Dermis blood vessel endothelial cell (primary cell): ENCODE measurements around the gene JOSD1. TPM values are rescaled to one million over a fixed set of nuclear protein-coding genes. Genes with fewer than 3 reads are reported as not detected.

ENCODE experiments used
- DNase-seq: peaks from one replicate; pipeline ENCODE4 v3.0.0; 2010
- total RNA-seq: library from RNA; depleted of rRNA; stranded (reverse); fragments of >200 nt; gene quantifications from 2 replicates; pipeline ENCODE4 v1.2.3, GENCODE V29; 2014

JOSD1 gene
- total RNA-seq, 1 donor from 2014 or later, result 98.4 TPM

- DNase-seq, result no peak
These were observed 11.9 kb upstream of the JOSD1 start for GRCh38 chr22:38712486-38713207.

GRCh38 chr22:38710866-38711265 is 10.1 kb upstream of the JOSD1 start:
- no peak for DNase-seq

DNA sequence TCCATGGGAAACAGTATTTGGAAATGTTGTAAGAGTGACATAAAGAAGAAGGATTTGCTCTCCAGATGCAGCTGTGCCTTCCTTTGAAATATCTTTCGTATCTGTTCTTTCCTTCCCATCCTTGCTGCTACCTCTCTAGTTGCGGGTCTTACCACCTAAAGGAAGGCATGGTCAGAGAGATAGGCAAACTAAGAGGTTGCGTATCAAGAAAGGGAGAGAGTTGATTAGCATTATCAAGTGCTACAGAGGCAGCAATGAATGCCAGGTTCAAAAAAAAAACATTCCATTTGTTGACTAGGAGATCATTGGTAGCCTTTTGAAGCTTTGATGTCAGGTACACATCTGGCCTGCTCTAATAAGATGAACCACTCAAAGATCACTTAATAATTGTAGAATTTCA is 9.6 kb upstream of the JOSD1 start:
- no peak for DNase-seq

DNA sequence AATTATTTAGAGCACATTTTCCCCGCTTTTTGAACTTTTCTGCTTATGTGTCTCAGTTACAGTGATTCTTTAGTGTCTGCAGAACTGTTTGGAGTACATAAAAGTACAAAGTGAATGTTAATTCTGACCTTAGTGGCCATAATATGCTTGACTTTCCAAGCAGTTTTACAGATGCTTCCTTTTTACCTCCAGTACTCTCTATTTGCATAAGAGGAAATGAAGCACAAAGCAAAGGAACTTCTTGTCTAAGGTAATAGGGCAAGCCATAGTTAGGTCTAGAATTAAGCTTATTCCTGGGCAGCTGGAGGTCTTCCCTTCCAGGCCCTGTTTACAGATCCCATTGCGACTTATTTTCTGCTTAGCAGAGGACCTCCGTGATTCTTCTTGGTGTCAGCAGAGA is 8.6 kb upstream of the JOSD1 start:
- peak; percentile 56 for DNase-seq

DNA sequence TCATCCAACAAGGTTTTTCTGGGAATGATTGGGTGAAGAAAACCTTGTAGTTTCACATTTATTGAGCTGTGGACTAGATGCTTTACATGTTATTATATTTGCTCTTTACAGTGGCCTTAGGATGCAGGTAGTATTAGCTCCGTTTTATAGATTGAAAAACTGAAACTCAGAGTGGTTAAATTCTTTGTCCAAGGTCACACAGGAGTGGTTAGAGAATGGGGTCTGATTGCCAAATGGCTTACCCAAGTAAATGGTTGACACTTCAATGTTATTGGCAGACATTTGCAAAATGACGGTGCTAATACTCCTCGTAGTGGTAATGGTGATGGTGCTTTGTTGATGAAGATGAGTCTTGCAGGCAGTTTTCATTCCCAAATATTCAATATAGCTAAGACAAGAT is 7.2 kb upstream of the JOSD1 start:
- no peak for DNase-seq

- DNase-seq, result no peak
These were observed 6.6 kb upstream of the JOSD1 start for GRCh38 chr22:38707346-38707745.

DNA sequence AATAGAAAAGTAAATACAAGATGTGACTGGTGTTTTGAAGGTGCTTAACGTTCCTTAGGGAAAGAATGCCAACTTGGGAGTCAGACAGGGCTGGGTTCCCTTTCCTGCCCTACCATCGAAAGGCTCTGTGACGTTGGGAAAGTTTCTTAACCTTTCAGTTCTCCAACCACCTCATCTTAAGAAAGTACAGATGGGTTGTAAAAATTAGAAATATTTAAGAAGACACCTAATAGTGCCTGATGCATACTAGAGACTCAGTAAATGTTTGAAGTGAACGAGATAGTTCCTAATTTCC is 6.1 kb upstream of the JOSD1 start:
- no peak for DNase-seq

DNA sequence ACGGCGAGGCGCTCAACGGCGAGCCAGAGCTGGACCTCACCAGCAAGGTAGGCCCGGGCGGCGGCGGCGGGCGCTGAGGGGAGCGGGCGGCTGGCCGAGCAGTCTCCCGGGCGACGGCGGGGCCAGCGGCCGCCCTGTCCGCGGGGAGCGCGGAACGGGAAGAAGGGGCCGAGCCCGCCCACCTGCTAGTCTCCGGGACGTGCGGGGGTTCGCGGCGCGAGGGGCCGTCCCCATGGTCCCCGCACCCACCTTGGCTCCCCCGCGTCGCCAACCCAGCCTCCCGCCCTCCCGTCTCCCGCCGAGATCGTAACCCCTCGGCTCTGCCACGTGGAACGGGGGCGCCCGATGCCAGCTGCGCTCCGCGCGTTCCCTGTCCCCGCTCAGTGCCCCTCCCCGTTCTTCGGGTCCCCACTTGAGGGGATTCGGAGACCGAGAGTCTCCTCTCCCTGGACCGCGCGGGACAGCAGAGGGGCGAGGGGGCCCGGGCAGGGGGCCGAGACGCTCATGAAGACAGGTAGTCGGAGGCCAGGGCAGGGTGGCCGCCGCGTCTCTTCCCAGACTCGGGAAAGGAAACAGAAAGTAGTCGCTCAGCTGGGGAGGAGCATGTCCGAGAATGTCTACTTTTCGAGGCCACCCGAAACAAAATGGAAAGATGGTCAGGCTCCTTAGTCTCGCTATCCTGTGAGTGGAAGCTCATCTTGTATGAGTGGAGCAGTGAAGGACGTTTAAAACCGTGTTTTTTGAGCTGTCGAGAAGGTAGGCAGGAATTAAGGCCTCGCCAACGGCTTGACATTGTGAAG is 5.6 kb upstream of the JOSD1 start:
- DNase-seq, result peak; percentile 53

- peak; percentile 100 for DNase-seq
These were observed 4.7 kb upstream of the JOSD1 start, which contains the start of gene GTPBP1 for GRCh38 chr22:38705235-38706100. TSS of gene GTPBP1 (plus strand) at chr22:38705944. CDS start at chr22:38705956, 12 bp downstream.

GRCh38 chr22:38704654-38705234 is 4.0 kb upstream of the JOSD1 start:
- DNase-seq, result peak; percentile 39

DNA sequence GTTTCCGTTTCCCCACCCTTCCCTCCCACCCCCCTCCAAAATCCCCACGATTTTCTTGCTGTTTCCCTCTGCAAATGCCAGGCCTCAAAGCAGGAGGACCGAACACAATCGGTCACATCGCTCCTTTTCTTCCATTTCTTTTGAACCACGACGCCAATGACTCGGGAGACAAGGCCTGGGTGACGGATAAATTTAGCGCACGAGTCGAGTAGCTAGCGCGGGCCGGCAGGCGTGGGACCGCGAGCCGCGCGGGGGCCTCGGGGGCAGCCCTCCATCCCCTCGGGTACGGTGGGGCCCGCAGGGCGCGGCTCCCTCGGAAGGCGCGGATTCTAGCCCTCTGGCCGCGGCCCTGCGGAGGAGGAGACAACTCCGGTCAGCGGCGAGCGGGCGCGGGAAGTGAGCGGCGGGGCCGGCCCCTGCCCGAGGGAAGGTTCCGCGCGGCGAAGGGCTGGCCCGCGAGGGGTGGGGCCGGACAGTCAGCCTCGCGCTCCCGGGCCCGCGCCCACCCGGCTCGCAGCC is 414 bp downstream of the JOSD1 start:
- DNase-seq, result no peak

GRCh38 chr22:38699784-38700183 is 959 bp downstream of the JOSD1 start:
- DNase-seq, result peak; percentile 39

GRCh38 chr22:38699143-38699542 is 1.6 kb downstream of the JOSD1 start:
- DNase-seq, result no peak

DNA sequence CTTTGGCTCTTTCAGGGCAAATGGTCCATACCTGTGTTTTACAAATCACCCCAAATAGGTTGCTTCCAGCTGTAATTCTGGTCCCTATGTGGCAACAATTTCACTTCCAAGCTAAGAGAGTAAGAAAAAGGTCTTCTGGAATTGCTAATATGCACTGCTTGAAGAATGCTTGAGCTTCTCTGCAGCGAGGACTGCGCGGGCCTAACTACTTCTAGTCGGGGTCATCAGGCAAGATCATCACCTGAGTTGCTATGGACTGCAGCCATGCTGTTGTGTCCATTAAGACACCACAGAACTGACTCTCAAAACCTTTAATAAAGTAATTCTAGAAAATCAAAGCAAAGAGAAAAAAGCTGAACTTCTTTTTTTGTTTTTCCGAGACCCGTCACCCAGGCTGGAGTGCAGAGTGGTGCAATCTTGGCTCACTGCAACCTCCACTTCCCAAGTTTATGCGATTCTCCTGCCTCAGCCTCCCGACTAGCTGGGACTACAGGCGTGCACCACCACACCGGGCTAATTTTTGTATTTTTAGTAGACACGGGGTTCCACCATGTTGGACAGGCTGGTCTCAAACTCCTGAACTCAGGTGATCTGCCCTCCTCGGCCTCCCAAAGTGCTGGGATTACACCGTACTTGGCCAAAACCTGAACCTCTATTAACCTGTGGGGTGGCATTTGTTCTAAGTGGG is 2.2 kb downstream of the JOSD1 start:
- no peak for DNase-seq

GRCh38 chr22:38697425-38698089 is 3.2 kb downstream of the JOSD1 start:
- DNase-seq, result peak; percentile 49

GRCh38 chr22:38696606-38697424 is 3.9 kb downstream of the JOSD1 start:
- peak; percentile 92 for DNase-seq

GRCh38 chr22:38694940-38695339 is 5.8 kb downstream of the JOSD1 start:
- DNase-seq, result peak; percentile 42

DNA sequence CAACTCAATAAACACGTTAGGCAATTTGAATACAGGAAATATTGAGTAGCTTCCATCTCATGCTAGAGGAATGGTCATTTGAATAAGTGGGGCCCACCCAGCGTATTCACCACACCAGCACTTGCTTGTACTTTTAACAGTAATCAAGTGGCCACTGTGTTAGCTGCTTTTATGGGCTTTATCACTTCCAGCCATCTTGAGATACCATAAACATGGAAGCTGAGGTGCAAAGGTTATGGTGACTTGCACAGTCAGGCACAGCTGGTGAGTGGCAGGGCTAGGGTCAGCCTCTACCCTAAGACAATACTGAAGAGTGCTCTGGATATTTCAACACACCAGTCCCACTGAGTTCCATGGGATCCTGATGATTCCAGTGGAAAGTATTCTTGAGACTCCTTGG is 6.7 kb downstream of the JOSD1 start:
- peak; percentile 42 for DNase-seq

- DNase-seq, result no peak
These were observed 11.1 kb downstream of the JOSD1 start for GRCh38 chr22:38689651-38690050.

DNA sequence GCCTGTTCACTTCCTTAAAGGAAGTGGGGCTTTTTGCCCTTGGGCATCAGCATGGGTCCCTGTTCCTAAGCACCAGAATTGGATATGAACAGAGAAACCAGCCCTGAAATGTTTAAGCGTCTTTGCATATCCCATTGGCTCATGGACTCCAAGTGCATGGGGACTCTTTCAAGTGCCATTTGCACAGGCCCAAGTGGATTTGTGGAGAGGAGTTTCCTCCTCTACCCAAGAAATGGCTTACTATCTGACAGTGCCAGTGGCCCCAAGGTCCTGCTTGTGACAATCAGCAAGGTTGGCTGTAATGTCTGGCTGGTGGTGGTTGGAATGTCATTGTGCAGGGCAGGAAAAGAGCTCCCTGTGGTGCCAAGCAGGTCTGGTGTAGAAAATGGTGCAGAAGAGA is 15.0 kb downstream of the JOSD1 start:
- DNase-seq, result no peak

GRCh38 chr22:38684895-38685294 is 15.8 kb downstream of the JOSD1 start:
- DNase-seq, result no peak
